ENCODE measurements around the gene NINJ2. TPM values are rescaled to one million over a fixed set of nuclear protein-coding genes. Genes with fewer than 3 reads are reported as not detected.

Gene NINJ2
- total RNA-seq, 1 experiment from 2014 or later, result 0.24 TPM

DNA sequence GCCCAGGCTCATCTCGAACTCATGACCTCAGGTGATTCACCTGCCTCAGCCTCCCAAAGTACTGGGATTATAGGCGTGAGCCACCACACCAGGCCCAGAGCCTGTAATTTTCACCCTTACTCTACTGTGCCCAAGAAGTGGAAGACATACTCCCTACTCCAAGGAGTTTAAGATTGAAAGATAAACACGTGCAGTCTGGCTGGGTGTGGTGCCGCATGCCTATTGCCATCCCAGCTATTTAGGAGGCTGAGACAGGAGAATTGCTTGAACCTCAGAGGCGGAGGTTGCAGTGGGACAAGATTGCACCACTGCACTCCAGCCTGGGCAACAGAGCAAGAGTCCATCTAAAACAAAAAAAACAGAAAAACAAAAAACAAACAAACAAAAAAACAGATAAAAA lies 90.0 kb downstream of the NINJ2 start:
- Histone ChIP-seq H4K5ac (ENCODE audit: insufficient read length, low read depth, low read length) (no peak overlapping the region), H3K79me1 (ENCODE audit: insufficient read depth, low read depth, low read length, poor library complexity, severe bottlenecking) (no peaks in the 10 kb centered on the region), H3K79me2 (ENCODE audit: insufficient read depth, low read length) (no peaks in the 10 kb centered on the region), H3K9ac (ENCODE audit: extremely low read depth, insufficient read length, low read length) (no peak overlapping the region), H2BK20ac (ENCODE audit: low read depth, low read length, poor library complexity, severe bottlenecking) (no peak overlapping the region), H3K27me3 (ENCODE audit: insufficient read depth, low read length) (no peaks in the 10 kb centered on the region), H4K91ac (ENCODE audit: insufficient read length, low read depth, low read length) (no peak overlapping the region), H3K23me2 (ENCODE audit: insufficient read length, low read depth, low read length, poor library complexity, severe bottlenecking) (peaks cover 11% of the 10 kb centered on the region), H2BK15ac (ENCODE audit: low read depth, low read length) (no peak overlapping the region), H2BK12ac (ENCODE audit: insufficient read length, low read depth, low read length) (no peak overlapping the region), H3K4me2 (ENCODE audit: insufficient read depth, insufficient read length, low read length) (no peak overlapping the region), H2BK5ac (ENCODE audit: insufficient read length, low read length) (no peak overlapping the region), H3K27ac (ENCODE audit: insufficient read length, low read depth, low read length) (no peak overlapping the region), H3K23ac (ENCODE audit: insufficient read length, low read depth, low read length) (no peak overlapping the region), H3K9me3 (ENCODE audit: control insufficient read depth, low read depth, low read length) (no peaks in the 10 kb centered on the region), H3K14ac (ENCODE audit: insufficient read depth, low read length) (no peak overlapping the region), H2AFZ (ENCODE audit: low read length) (no peak overlapping the region), H3K4me1 (ENCODE audit: insufficient read depth, low read length) (no peaks in the 10 kb centered on the region; the same call in 1 of the 2 replicates), H3T11ph (ENCODE audit: low read length) (no peak overlapping the region), H3K4ac (ENCODE audit: low read depth, low read length) (no peak overlapping the region), H4K8ac (replicated peaks; ENCODE audit: insufficient read length, low read depth, low read length) (no peak overlapping the region), H2BK120ac (ENCODE audit: low read depth, low read length, poor library complexity, severe bottlenecking) (no peak overlapping the region), H2AK5ac (ENCODE audit: insufficient read length, low read length) (no peak overlapping the region), H3K56ac (ENCODE audit: insufficient read length, low read depth, low read length) (no peak overlapping the region), H4K20me1 (ENCODE audit: control insufficient read depth, insufficient read depth, insufficient read length) (no peaks in the 10 kb centered on the region), H3K18ac (ENCODE audit: insufficient read length, low read depth, low read length) (no peak overlapping the region)
- no peak for DNase-seq
- H3K27me3 Mint-ChIP-seq (ENCODE audit: low read depth), result peaks cover 20% of the 10 kb centered on the region
- no peak overlapping the region for H3K27ac Mint-ChIP-seq
- no peak overlapping the region for H3K4me3 Mint-ChIP-seq
- peaks cover 24 to 25% of the 10 kb centered on the region in 2 experiments for H3K4me1 Mint-ChIP-seq
- TF ChIP-seq, protein P1, sequence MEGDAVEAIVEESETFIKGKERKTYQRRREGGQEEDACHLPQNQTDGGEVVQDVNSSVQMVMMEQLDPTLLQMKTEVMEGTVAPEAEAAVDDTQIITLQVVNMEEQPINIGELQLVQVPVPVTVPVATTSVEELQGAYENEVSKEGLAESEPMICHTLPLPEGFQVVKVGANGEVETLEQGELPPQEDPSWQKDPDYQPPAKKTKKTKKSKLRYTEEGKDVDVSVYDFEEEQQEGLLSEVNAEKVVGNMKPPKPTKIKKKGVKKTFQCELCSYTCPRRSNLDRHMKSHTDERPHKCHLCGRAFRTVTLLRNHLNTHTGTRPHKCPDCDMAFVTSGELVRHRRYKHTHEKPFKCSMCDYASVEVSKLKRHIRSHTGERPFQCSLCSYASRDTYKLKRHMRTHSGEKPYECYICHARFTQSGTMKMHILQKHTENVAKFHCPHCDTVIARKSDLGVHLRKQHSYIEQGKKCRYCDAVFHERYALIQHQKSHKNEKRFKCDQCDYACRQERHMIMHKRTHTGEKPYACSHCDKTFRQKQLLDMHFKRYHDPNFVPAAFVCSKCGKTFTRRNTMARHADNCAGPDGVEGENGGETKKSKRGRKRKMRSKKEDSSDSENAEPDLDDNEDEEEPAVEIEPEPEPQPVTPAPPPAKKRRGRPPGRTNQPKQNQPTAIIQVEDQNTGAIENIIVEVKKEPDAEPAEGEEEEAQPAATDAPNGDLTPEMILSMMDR (conservative IDR thresholded peaks at IDR 0.05), result no peak
- H3K9me3 Mint-ChIP-seq, result peaks cover 2 to 6% of the 10 kb centered on the region in 2 experiments; a peak in 2 of 5 replicates
- peaks cover 0 to 2% (median 0%) of the 10 kb centered on the region in 3 experiments; a peak in 3 of 7 replicates for H3K36me3 Mint-ChIP-seq (ENCODE audit: insufficient read depth in 1 of 3, low read depth in 3 of 3)
- WGBS (ENCODE audit: extremely low coverage, insufficient read length, low lambda C conversion rate), result no CpG with 5 or more reads among the region's 5 CpGs

Data from H9 (cell line).